GM18867 (cell line): Measurements from ENCODE around the gene CCDC141.
"Not testable (repeated sequence)": the region's sequence is repeated elsewhere in the genome, so short reads cannot be mapped to it uniquely, and the experiment has no call there.

ENCODE experiments used
- ATAC-seq: cut with Tn5 transposase; IDR thresholded peaks from one replicate; pipeline ENCODE4 v1.9.1; 2021; ENCODE audit warnings: mild to moderate bottlenecking, moderate library complexity; ENCODE audit not compliant: unreplicated experiment

Gene CCDC141

GRCh38 chr2:179045602-179046001 is 4.3 kb downstream of the CCDC141 start:
- ATAC-seq, result not testable (repeated sequence)

GRCh38 chr2:179044500-179044899 is 5.4 kb downstream of the CCDC141 start:
- no peak for ATAC-seq

- ATAC-seq, result peak; percentile 60
These were observed 12.1 kb downstream of the CCDC141 start for GRCh38 chr2:179037807-179038206.

- ATAC-seq, result no peak
These were observed 13.5 kb downstream of the CCDC141 start for GRCh38 chr2:179036353-179036905.

GRCh38 chr2:179031731-179032408 is 18.1 kb downstream of the CCDC141 start:
- ATAC-seq, result peak; percentile 99

- no peak for ATAC-seq
These were observed 25.5 kb downstream of the CCDC141 start for GRCh38 chr2:179024445-179024844.

- ATAC-seq, result no peak
These were observed 27.3 kb downstream of the CCDC141 start for GRCh38 chr2:179022685-179023084.

GRCh38 chr2:179021258-179021657 is 28.7 kb downstream of the CCDC141 start:
- ATAC-seq, result peak; percentile 83

- peak; percentile 56 for ATAC-seq
These were observed 29.7 kb downstream of the CCDC141 start for GRCh38 chr2:179020156-179020750.

GRCh38 chr2:179019260-179019659 is 30.7 kb downstream of the CCDC141 start:
- no peak for ATAC-seq

GRCh38 chr2:179017773-179018357 is 32.1 kb downstream of the CCDC141 start:
- ATAC-seq, result no peak

GRCh38 chr2:179014189-179014588 is 35.7 kb downstream of the CCDC141 start:
- ATAC-seq, result not testable (repeated sequence)

GRCh38 chr2:179005976-179006375 is 44.0 kb downstream of the CCDC141 start:
- ATAC-seq, result no peak

GRCh38 chr2:178999476-178999875 is 50.5 kb downstream of the CCDC141 start:
- ATAC-seq, result no peak

GRCh38 chr2:178998539-178998938 is 51.4 kb downstream of the CCDC141 start:
- peak; percentile 49 for ATAC-seq

GRCh38 chr2:178997477-178997876 is 52.5 kb downstream of the CCDC141 start:
- no peak for ATAC-seq

- ATAC-seq, result no peak
These were observed 52.9 kb downstream of the CCDC141 start for GRCh38 chr2:178997067-178997466.

- ATAC-seq, result no peak
These were observed 55.7 kb downstream of the CCDC141 start for GRCh38 chr2:178994264-178994663.

GRCh38 chr2:178993788-178994187 is 56.1 kb downstream of the CCDC141 start:
- ATAC-seq, result no peak

GRCh38 chr2:178992719-178993118 is 57.2 kb downstream of the CCDC141 start:
- not testable (repeated sequence) for ATAC-seq

GRCh38 chr2:178990533-178991241 is 59.2 kb downstream of the CCDC141 start:
- peak; percentile 79 for ATAC-seq
